ENCODE measurements around the gene AK5. TPM values are rescaled to one million over a fixed set of nuclear protein-coding genes. Genes with fewer than 3 reads are reported as not detected.

The AK5 gene
- total RNA-seq, 1 donor from 2014 or later: 1.0 TPM

DNA sequence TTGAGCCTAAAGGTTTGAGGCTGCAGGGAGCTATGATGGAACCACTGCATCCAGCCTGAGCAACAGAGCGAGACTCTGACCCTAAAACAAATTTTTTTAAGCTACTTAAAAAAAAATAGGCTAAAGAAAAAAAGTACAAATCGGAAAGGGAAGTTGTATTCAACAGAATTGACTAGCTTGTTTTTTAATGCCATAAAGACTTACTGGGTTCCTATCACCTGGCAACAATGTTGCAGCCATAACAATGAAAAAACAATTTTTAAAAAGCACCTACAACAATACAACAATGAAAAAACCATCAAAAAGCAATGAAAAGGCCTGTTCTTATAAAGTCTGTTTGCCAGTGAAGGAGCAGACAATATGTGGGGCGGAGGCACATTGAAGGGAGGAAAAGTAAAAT lies 42.5 kb upstream of the AK5 start:
- Histone ChIP-seq H3K4me3 (no peak overlapping the region), H3K27ac (no peak overlapping the region), H3K4me1 (no peaks in the 10 kb centered on the region), H3K36me3 (no peaks in the 10 kb centered on the region), H3K27me3 (ENCODE audit: low read depth) (peaks cover 5% of the 10 kb centered on the region), H3K9me3 (no peaks in the 10 kb centered on the region)
- no peak for DNase-seq
- no peak for ATAC-seq
- TF ChIP-seq, protein P1, sequence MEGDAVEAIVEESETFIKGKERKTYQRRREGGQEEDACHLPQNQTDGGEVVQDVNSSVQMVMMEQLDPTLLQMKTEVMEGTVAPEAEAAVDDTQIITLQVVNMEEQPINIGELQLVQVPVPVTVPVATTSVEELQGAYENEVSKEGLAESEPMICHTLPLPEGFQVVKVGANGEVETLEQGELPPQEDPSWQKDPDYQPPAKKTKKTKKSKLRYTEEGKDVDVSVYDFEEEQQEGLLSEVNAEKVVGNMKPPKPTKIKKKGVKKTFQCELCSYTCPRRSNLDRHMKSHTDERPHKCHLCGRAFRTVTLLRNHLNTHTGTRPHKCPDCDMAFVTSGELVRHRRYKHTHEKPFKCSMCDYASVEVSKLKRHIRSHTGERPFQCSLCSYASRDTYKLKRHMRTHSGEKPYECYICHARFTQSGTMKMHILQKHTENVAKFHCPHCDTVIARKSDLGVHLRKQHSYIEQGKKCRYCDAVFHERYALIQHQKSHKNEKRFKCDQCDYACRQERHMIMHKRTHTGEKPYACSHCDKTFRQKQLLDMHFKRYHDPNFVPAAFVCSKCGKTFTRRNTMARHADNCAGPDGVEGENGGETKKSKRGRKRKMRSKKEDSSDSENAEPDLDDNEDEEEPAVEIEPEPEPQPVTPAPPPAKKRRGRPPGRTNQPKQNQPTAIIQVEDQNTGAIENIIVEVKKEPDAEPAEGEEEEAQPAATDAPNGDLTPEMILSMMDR (IDR thresholded peaks at IDR 0.05): no peak
- intact Hi-C loops (cut with DNase I): no loop called here

DNA sequence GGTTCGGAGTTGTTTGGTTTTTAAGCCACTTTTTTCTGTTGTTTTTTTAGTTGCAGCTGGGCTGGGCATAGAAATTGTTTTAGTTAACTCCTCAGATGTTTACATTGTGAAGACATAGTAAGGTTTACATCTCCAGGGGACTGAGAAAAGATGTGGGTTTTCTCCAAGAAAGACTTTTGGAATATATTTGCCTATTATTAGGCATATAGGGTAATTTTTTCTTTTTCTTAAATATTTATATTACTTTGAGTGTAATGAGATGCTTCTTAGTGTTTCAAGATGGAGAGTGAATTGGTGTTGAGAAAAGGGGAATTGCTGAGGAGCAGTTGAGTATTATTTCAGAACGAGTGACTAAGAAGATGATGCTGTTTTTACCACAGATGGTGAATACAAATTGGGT lies 36.0 kb upstream of the AK5 start:
- H3K36me3 ChIP-seq: no peaks in the 10 kb centered on the region
- peaks cover 13% of the 10 kb centered on the region for H3K9me3 ChIP-seq
- H3K27me3 ChIP-seq (ENCODE audit: low read depth): no peaks in the 10 kb centered on the region
- TF ChIP-seq, protein P1 (IDR thresholded peaks at IDR 0.05): no peak
- no peak overlapping the region for H3K4me3 ChIP-seq
- H3K27ac ChIP-seq: no peak overlapping the region
- intact Hi-C loops (cut with DNase I): no loop called here
- DNase-seq (no peak), ATAC-seq (no peak)
- no peaks in the 10 kb centered on the region for H3K4me1 ChIP-seq

DNA sequence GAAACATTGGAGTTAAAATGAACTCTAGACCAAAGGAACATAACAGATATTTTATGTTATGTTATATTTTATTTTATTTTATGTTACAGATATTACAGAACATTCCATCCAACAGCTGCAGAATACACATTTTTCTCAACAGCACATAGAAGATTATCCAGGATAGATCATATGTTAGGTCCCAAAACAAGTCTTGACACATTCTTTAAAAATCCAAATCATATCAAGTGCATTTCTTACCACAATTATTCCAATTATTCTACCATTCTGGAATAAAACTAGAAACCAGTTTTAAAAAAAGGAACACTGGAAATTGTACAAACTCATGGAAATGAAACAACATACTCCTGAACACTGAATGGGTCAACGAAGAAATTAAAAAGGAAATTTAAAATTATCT lies 31.7 kb upstream of the AK5 start:
- Histone ChIP-seq H3K9me3 (peaks cover 18% of the 10 kb centered on the region), H3K4me1 (no peaks in the 10 kb centered on the region), H3K27me3 (ENCODE audit: low read depth) (no peaks in the 10 kb centered on the region), H3K36me3 (no peaks in the 10 kb centered on the region), H3K4me3 (no peak overlapping the region), H3K27ac (no peak overlapping the region)
- intact Hi-C loops (cut with DNase I): no loop called here
- DNase-seq: no peak
- no peak for ATAC-seq
- TF ChIP-seq, protein P1 (IDR thresholded peaks at IDR 0.05): no peak

DNA sequence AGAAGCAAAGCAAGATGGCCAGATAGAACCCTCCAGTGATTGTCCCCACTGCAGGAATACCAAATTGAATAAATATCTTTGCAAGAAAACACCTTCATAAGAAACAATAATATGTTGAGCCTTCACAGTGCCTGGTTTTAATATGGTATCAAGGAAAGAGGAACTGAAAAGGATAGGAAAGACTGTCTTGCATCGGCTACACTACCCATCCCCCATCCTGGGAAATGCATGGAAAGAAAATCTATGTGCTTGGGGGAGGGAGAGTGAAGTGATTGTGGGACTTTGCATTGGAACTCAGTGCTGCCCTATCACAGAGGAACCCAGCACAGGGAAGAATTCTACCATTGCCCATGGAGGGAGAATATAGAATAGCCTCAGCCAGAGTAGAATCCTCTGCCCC lies 28.6 kb upstream of the AK5 start:
- H3K9me3 ChIP-seq: peaks cover 15% of the 10 kb centered on the region

DNA sequence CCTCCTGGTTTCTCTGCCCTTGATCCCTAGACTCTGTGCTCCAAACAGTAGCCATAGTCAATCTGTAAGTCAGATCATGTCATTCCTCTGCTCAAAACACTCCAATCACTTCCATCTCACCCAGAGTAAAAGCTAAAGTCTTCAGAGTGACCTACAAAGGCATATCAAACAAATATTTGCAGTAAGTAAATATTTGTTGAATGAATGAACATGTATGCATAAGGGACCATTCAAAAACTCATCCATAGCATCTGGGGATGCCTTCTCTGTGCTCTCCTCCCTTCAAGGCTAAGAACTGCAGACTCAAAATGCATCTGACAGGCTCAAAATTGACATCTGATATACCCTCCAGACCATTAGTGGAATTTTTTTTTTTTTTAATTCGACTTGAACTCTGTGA lies 18.1 kb upstream of the AK5 start:
- H3K27ac ChIP-seq: no peak overlapping the region
- TF ChIP-seq, protein P1 (IDR thresholded peaks at IDR 0.05): no peak
- DNase-seq (no peak), ATAC-seq (no peak)
- H3K36me3 ChIP-seq: no peaks in the 10 kb centered on the region
- intact Hi-C loops (cut with DNase I): no loop called here
- no peaks in the 10 kb centered on the region for H3K9me3 ChIP-seq
- no peaks in the 10 kb centered on the region for H3K4me1 ChIP-seq
- H3K27me3 ChIP-seq (ENCODE audit: low read depth): no peaks in the 10 kb centered on the region
- H3K4me3 ChIP-seq: no peak overlapping the region

More for the DNA sequence above, 28.6 kb upstream of the AK5 start:
- TF ChIP-seq, protein P1 (IDR thresholded peaks at IDR 0.05): no peak
- DNase-seq: no peak
- Histone ChIP-seq H3K27me3 (ENCODE audit: low read depth) (no peaks in the 10 kb centered on the region), H3K36me3 (no peaks in the 10 kb centered on the region), H3K27ac (no peak overlapping the region), H3K4me3 (no peak overlapping the region), H3K4me1 (no peaks in the 10 kb centered on the region)
- intact Hi-C loops (cut with DNase I): no loop called here
- no peak for ATAC-seq

DNA sequence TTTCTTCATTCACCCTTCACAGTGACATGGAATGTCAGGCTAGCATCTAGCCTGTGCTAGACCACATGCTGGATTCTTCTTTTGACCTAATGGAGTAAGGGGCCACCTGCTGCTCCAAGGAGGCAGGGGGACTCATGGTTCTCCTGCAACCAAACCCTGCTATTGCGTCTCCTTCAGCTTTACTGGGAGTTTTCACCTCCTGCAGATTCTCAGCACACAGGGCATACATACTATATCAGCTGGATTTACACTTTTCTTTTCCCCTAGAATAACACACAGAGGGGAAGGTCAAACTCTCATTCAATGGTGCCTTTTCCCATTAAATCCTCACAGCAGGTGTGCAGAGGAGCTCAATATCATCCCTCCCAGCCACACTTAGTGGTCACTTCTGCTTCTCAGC lies 16.6 kb upstream of the AK5 start:
- Histone ChIP-seq H3K36me3 (no peaks in the 10 kb centered on the region), H3K9me3 (no peaks in the 10 kb centered on the region), H3K4me1 (no peaks in the 10 kb centered on the region), H3K27me3 (ENCODE audit: low read depth) (no peaks in the 10 kb centered on the region), H3K27ac (no peak overlapping the region), H3K4me3 (no peak overlapping the region)
- TF ChIP-seq, protein P1 (IDR thresholded peaks at IDR 0.05): no peak
- ATAC-seq: no peak
- intact Hi-C loops (cut with DNase I): no loop called here
- DNase-seq: no peak
